KOPT-K1 (cell line): ENCODE measurements around the gene OGDHL.
"Not testable (repeated sequence)": the region's sequence is repeated elsewhere in the genome, so short reads cannot be mapped to it uniquely, and the experiment has no call there.

ENCODE experiments used
- H3K27ac ChIP-seq: fragments of 200-600 bp; sonication (generic); 2 replicates; pipeline ENCODE4 v1.5.1; 2016; ENCODE audit warnings: antibody characterized with exemption, mild to moderate bottlenecking, low read depth, low read length; ENCODE audit not compliant: poor library complexity, severe bottlenecking
- H3K36me3 ChIP-seq: fragments of 200-600 bp; sonication (generic); 2 replicates; pipeline ENCODE4 v1.5.1; 2017; ENCODE audit warnings: antibody characterized with exemption, mild to moderate bottlenecking, low read length, moderate library complexity; ENCODE audit not compliant: insufficient read depth
- H3K9me3 ChIP-seq: fragments of 200-600 bp; sonication (generic); 2 replicates; pipeline ENCODE4 v1.5.1; 2017; ENCODE audit warnings: antibody characterized with exemption, low read length, mild to moderate bottlenecking; ENCODE audit not compliant: insufficient read depth, poor library complexity, severe bottlenecking

OGDHL gene

GRCh38 chr10:49766484-49766883 lies 4.4 kb upstream of the OGDHL start:
- Histone ChIP-seq H3K9me3 (peaks cover 5% of the 10 kb centered on the region), H3K36me3 (no peaks in the 10 kb centered on the region), H3K27ac (no peak overlapping the region)

GRCh38 chr10:49762566-49762877 lies 399 bp upstream of the OGDHL start:
- Histone ChIP-seq H3K9me3 (peaks cover 5% of the 10 kb centered on the region), H3K27ac (no peak overlapping the region), H3K36me3 (no peaks in the 10 kb centered on the region)

- Histone ChIP-seq H3K36me3 (no peaks in the 10 kb centered on the region), H3K27ac (peak overlapping the region; percentile 41), H3K9me3 (no peaks in the 10 kb centered on the region)
These were observed 828 bp downstream of the OGDHL start for GRCh38 chr10:49761201-49761788.

DNA sequence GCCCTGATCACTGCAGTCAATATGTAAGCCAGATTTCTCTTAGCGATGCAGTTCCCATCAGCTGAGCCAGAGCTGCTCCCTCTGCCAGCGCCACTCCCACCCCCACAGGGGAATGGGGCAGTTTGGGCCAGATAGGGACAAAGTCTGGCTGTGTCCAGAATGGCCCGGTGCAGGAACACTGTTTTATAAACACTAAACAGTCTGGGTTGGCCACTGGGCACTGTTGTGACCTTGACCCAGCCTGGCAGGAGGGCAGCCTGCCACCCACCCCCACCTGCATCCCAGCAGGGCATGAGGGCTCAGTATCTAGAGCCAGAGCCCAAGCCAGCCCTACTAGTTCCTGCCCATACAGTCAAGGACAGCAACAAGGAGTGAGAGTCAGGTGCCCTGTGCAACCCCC lies 1.3 kb downstream of the OGDHL start:
- Histone ChIP-seq H3K9me3 (no peaks in the 10 kb centered on the region), H3K36me3 (no peaks in the 10 kb centered on the region), H3K27ac (no peak overlapping the region)

DNA sequence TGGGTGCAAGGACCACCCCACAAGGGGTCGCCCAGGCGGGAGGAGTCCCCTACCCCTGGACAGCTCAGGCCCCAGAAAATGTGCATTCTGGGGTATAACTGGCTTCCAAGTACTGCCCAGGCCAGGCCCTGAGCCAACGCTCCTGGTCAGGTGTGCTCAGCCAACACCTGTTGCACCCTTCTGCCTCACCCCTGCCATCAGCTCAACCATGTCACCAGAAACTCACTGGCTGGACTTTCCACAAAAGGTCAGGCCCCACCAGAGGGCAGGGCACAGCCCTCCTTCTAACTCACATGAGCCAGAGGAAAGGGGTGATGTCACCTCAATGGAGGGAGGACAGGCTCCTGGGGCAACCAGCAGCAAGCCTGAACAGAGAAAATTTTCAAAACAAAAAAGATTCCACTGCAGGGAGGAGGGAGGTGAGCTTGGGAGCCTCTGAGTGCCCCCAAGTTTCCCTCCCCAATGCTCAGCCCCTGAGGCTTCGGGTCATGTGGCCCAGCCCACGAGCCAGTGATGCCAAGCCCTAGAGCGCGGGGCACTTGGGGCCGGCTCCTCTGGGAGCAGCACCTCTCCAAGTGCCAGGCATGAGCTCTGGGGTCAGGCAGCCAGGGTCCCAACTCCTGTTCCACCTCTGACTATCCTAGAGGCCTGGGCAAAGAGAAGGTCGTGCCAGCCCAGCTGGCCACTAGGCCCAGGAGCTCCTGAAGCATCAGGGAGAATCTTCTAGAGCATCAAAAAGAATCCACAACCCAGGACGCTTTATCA lies 2.2 kb downstream of the OGDHL start:
- no peak overlapping the region for H3K27ac ChIP-seq
- no peaks in the 10 kb centered on the region for H3K9me3 ChIP-seq
- no peaks in the 10 kb centered on the region for H3K36me3 ChIP-seq

GRCh38 chr10:49758249-49758930 lies 3.7 kb downstream of the OGDHL start:
- Histone ChIP-seq H3K9me3 (no peaks in the 10 kb centered on the region), H3K36me3 (no peaks in the 10 kb centered on the region), H3K27ac (no peak overlapping the region)

DNA sequence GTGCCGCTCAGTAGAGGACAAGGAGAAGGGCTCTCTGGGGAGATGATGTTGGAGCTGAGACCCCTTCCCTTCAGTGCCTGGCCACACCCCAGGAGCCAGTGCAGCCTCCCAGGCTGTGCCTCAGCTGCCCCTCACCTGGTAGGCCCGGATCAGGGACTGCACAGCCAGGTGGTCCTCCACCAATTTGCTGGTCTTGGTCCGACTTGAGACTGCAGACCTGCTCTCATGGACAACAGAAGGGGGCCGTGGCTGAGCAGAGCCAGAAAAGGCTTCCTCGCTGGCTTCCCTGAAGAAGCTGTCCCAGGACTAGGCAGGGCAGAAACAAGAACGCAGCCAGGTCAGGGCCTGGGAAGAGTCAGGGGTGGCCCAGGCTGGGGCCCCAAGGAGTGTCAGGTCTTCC lies 5.5 kb downstream of the OGDHL start:
- no peaks in the 10 kb centered on the region for H3K9me3 ChIP-seq
- no peaks in the 10 kb centered on the region for H3K36me3 ChIP-seq
- H3K27ac ChIP-seq, result no peak overlapping the region

- peak overlapping the region; percentile 25 for H3K27ac ChIP-seq
- H3K36me3 ChIP-seq, result no peaks in the 10 kb centered on the region
- no peaks in the 10 kb centered on the region for H3K9me3 ChIP-seq
These were observed 6.1 kb downstream of the OGDHL start for GRCh38 chr10:49756031-49756430.

GRCh38 chr10:49754951-49755350 lies 7.2 kb downstream of the OGDHL start:
- not testable (repeated sequence) for H3K27ac ChIP-seq, H3K36me3 ChIP-seq, H3K9me3 ChIP-seq

DNA sequence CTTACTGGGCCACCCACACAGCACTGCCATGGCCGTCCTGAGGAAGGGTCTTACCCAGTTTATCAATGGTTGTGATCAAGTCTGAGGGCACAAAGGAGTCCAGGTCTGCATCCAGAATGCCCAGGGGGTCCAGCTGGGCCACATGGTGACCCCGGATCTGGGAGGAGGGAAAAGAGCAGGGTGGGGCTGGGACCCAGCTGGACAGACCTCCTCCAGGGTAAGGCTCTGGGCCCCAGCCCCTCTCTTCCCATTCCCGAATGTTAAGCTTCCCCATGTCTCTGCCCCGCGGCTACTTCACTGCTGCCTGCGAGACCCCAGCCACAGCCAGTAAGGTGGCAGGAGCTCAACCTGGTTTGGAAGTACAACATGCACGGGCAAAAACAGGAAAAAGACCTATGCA lies 9.5 kb downstream of the OGDHL start:
- Histone ChIP-seq H3K27ac (no peak overlapping the region), H3K36me3 (no peaks in the 10 kb centered on the region), H3K9me3 (no peaks in the 10 kb centered on the region)

- H3K36me3 ChIP-seq, result no peaks in the 10 kb centered on the region
- H3K9me3 ChIP-seq, result no peaks in the 10 kb centered on the region
- no peak overlapping the region for H3K27ac ChIP-seq
These were observed 10.2 kb downstream of the OGDHL start for GRCh38 chr10:49751636-49752510.

DNA sequence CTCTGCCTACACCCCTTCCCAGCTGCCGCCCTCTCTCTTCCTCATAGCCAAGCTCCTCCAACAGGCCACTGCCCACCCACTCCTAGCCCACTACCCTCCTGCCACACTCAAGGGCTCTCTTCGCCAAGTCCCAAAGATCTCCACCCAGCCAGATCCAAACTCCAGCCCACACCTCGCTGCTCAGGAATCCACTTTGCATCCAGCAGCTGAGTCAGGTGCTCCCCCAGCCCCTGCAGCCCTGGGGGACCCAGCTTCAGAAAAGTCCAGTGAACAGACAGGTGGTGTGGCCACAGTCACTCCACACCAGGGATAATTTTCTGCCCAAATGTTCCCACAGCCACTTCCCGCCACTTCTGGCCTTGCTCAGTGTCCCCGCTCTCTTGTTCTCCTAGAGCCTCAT lies 10.9 kb downstream of the OGDHL start:
- Histone ChIP-seq H3K9me3 (no peaks in the 10 kb centered on the region), H3K27ac (no peak overlapping the region), H3K36me3 (peaks cover 5% of the 10 kb centered on the region; the same call in 1 of the 2 replicates)

- Histone ChIP-seq H3K9me3 (no peaks in the 10 kb centered on the region), H3K36me3 (peaks cover 8% of the 10 kb centered on the region; the same call in 1 of the 2 replicates), H3K27ac (no peak overlapping the region)
These were observed 11.6 kb downstream of the OGDHL start for GRCh38 chr10:49750546-49750945.

GRCh38 chr10:49749556-49750491 lies 12.3 kb downstream of the OGDHL start:
- Histone ChIP-seq H3K27ac (no peak overlapping the region), H3K36me3 (peaks cover 14% of the 10 kb centered on the region; the same call in 1 of the 2 replicates), H3K9me3 (no peaks in the 10 kb centered on the region)
